ENCODE measurements around the gene RBP2. TPM values are rescaled to one million over a fixed set of nuclear protein-coding genes. Genes with fewer than 3 reads are reported as not detected.

RBP2 gene
- not detected for polyA plus RNA-seq (ENCODE audit: low read depth in 6 of 6)

DNA sequence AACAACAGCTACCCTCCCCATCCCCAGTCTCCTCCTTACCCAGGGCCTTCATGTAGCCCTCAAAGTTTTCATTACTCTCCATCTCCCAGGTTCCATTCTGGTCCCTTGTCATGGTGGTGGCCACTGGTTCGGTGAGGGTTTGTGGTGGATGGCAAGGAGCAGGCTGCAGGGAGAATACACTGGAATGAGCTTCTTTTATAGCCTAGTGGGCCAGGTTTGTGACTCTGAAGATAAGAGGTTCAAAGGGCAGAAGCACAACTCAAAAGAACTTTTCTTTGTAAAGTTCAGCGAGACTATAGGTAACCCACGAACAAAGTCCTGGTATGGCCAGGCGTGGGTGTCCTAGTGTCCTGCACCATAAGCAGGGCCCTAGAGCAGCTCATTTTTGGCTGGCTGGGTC is at the start of gene RBP2:
RBP2 (minus strand) TSS at position 169 of the 400 bp plus-strand sequence; CDS start at position 112, 57 bp downstream.
- no peaks in the 10 kb centered on the region for H3K4me1 Mint-ChIP-seq
- no peaks in the 10 kb centered on the region for H3K36me3 Mint-ChIP-seq
- H3K27me3 Mint-ChIP-seq: no peaks in the 10 kb centered on the region

DNA sequence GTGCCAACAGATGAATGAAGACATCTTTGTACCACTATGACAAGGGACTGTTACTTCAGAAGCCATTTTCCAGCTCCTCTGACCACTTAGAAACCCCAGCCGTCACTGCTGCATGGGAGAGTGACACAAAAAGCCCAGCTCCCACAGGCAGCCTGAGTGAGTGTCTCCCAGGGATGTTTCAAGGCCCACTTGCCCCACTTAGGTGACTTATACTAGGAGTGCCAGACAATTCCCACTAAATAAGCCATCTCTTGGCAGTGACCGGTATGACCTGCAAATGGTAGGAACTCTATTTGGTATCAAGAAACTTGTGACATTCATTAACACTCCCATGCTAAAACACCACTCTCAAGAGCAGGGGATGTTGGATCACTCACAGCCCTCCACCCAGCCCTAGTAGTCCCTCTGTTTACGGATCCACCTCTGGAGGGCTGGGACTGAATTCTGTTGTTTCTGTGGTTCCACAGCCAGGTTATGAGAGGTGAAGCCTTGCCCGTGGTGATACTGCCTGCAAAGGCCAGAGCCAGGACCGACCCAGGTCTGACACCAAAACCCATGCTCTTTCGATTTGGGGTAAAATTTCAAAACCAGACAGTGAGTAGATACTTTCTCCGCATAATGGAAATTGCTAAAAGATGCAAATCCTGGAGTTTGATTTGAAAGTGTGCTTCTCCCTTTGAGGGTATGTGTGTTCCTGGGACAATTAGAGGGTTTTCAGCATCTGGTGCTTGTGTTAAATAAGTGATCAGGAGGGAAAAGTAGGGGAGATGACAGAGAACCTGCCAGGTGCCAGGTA is 48.7 kb upstream of the RBP2 start:
- Mint-ChIP-seq H3K9me3 (no peaks in the 10 kb centered on the region), H3K27me3 (peaks cover 0 to 4% (median 0%) of the 10 kb centered on the region in 3 donors), H3K27ac (no peak overlapping the region), H3K36me3 (no peaks in the 10 kb centered on the region), H3K4me1 (peaks cover 0 to 8% (median under 1%) of the 10 kb centered on the region in 3 donors), H3K4me3 (no peak overlapping the region)
- DNase-seq: no peak
- ATAC-seq (ENCODE audit: low read depth in 2 of 2): no peak

More for the DNA sequence above, at the start of gene RBP2:
- DNase-seq (no peak), ATAC-seq (ENCODE audit: low read depth in 2 of 2) (no peak)
- Mint-ChIP-seq H3K4me3 (no peak within 1 kb of the TSS), H3K27ac (no peak within 1 kb of the TSS), H3K9me3 (no peaks in the 10 kb centered on the region)

GRCh38 chr3:139523718-139524117 is 47.4 kb upstream of the RBP2 start:
- ATAC-seq (ENCODE audit: low read depth in 2 of 2) (no peak), DNase-seq (no peak)
- Mint-ChIP-seq H3K4me3 (no peak overlapping the region), H3K27ac (no peak overlapping the region), H3K4me1 (peaks cover 0 to 8% (median 6%) of the 10 kb centered on the region in 3 donors), H3K9me3 (no peaks in the 10 kb centered on the region), H3K36me3 (no peaks in the 10 kb centered on the region), H3K27me3 (peaks cover 0 to 4% (median 0%) of the 10 kb centered on the region in 3 donors)

- DNase-seq (no peak), ATAC-seq (ENCODE audit: low read depth in 2 of 2) (no peak)
- H3K27ac Mint-ChIP-seq: no peak overlapping the region
- peaks cover 0 to 4% (median 0%) of the 10 kb centered on the region in 3 donors for H3K27me3 Mint-ChIP-seq
- no peaks in the 10 kb centered on the region for H3K36me3 Mint-ChIP-seq
- H3K4me1 Mint-ChIP-seq: peaks cover 0 to 8% (median 6%) of the 10 kb centered on the region in 3 donors
- H3K4me3 Mint-ChIP-seq: no peak overlapping the region
- H3K9me3 Mint-ChIP-seq: no peaks in the 10 kb centered on the region
These were observed 46.9 kb upstream of the RBP2 start for GRCh38 chr3:139523166-139523565.

DNA sequence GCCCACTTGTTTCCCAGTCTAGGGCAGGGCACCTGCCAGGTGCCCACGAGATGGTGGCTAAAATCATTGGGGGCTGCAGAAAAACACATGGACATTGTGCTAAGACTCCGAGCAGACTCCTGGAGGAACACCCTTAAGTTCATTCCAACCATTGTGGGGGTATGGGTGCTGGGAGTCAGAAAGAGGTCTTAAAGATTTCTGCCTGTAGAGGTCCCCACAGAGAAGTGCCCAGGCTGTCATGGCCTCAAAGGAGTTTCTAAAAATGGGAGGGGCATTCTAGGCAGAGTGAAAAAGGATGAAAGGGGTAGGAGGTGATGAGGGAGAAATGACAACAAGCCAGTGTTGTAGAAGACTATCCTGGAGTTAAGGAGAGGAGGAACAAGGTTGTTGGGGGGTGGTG is 46.1 kb upstream of the RBP2 start:
- Mint-ChIP-seq H3K27me3 (peaks cover 0 to 4% (median 0%) of the 10 kb centered on the region in 3 donors), H3K4me3 (no peak overlapping the region), H3K9me3 (no peaks in the 10 kb centered on the region), H3K4me1 (peaks cover 0 to 8% (median 6%) of the 10 kb centered on the region in 3 donors), H3K27ac (no peak overlapping the region), H3K36me3 (no peaks in the 10 kb centered on the region)
- no peak for ATAC-seq (ENCODE audit: low read depth in 2 of 2)
- DNase-seq: no peak

DNA sequence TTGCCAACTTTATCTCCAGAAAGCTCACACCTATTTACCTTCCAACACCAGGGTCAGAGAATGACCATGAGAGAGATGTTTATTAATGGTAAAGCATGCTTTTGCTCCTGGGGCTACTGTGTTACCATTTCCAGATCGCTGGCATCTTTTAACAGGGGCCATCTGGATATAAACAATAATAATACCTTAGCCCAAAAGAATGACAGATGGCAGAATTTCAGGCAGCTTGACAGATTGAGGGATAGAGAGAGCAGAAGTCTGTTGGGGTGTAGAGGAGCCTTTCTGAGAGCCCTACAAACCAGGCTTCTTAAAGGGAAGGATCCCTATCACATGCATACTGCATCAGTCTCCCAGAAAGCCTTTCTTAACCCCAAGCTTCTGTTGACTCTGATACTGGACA is 45.5 kb upstream of the RBP2 start:
- Mint-ChIP-seq H3K36me3 (no peaks in the 10 kb centered on the region), H3K4me1 (peaks cover 0 to 8% (median 6%) of the 10 kb centered on the region in 3 donors), H3K27ac (no peak overlapping the region), H3K4me3 (no peak overlapping the region), H3K9me3 (no peaks in the 10 kb centered on the region), H3K27me3 (peaks cover 0 to 4% (median 0%) of the 10 kb centered on the region in 3 donors)
- DNase-seq (no peak), ATAC-seq (ENCODE audit: low read depth in 2 of 2) (no peak)

GRCh38 chr3:139521144-139521543 is 44.8 kb upstream of the RBP2 start:
- H3K36me3 Mint-ChIP-seq: no peaks in the 10 kb centered on the region
- no peak for DNase-seq

GRCh38 chr3:139519998-139520737 is 43.9 kb upstream of the RBP2 start:
- H3K4me3 Mint-ChIP-seq: peak overlapping the region in 1 of 8 donors; percentile 56
- no peak for DNase-seq
- peaks cover 0 to 4% (median 0%) of the 10 kb centered on the region in 3 donors for H3K27me3 Mint-ChIP-seq

More at GRCh38 chr3:139521144-139521543, 44.8 kb upstream of the RBP2 start:
- H3K9me3 Mint-ChIP-seq: no peaks in the 10 kb centered on the region
- peaks cover 0 to 8% (median 6%) of the 10 kb centered on the region in 3 donors for H3K4me1 Mint-ChIP-seq
- no peak overlapping the region for H3K27ac Mint-ChIP-seq
- no peak overlapping the region for H3K4me3 Mint-ChIP-seq
- no peak for ATAC-seq (ENCODE audit: low read depth in 2 of 2)
- H3K27me3 Mint-ChIP-seq: peaks cover 0 to 4% (median 0%) of the 10 kb centered on the region in 3 donors

DNA sequence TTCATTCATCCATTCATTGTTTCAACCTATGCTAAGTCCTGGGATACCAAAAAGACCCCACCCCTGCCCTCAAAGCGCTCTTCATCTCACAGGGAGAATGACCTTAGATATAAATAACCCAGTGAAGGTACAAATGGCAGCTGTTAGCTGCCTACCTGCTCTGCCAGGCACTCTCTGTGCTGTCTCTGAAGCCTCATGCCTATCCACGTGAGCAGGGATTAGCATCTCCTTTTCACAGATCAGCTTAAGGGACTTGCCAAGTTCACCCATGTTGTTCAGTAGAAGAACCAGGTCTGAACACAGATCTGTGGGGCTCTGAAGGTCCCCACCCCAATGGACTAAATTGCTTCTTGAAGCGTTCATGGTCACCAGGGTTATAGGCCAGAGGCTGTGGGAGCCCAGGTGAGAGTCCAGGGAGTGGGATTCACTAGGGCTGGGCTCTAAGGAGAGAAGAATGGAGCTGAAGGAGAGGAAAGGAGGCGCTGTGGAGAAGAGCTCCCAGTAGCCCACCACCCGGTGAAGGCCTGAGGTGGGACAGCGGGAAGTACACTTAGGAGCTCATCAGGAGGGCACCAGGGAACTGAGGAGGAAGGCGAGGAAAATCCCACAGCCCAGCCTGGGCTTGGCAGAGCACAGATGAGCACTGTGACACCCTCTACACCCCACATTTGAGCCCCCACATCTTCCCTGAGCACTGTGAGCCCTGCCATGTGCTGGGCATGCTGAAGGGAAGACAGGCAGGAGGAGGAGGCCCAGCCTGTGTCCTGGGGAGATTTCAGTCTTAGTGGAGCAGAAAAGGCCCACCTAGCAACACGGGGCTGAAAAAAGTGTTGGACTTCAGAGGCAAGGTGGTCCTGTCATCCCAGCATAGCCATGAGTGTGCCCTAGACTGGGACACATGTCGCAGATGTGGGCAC is 42.9 kb upstream of the RBP2 start:
- ATAC-seq (ENCODE audit: low read depth in 2 of 2) (no peak), DNase-seq (no peak)
- H3K4me1 Mint-ChIP-seq: peaks cover 0 to 8% (median 6%) of the 10 kb centered on the region in 3 donors
- no peaks in the 10 kb centered on the region for H3K36me3 Mint-ChIP-seq
- no peak overlapping the region for H3K27ac Mint-ChIP-seq
- H3K4me3 Mint-ChIP-seq: no peak overlapping the region
- peaks cover 0 to 4% (median 0%) of the 10 kb centered on the region in 3 donors for H3K27me3 Mint-ChIP-seq
- no peaks in the 10 kb centered on the region for H3K9me3 Mint-ChIP-seq

More at GRCh38 chr3:139519998-139520737, 43.9 kb upstream of the RBP2 start:
- Mint-ChIP-seq H3K4me1 (peaks cover 0 to 8% (median 6%) of the 10 kb centered on the region in 3 donors), H3K9me3 (no peaks in the 10 kb centered on the region), H3K36me3 (no peaks in the 10 kb centered on the region), H3K27ac (peak overlapping the region in 1 of 6 donors; percentile 51)
- no peak for ATAC-seq (ENCODE audit: low read depth in 2 of 2)

DNA sequence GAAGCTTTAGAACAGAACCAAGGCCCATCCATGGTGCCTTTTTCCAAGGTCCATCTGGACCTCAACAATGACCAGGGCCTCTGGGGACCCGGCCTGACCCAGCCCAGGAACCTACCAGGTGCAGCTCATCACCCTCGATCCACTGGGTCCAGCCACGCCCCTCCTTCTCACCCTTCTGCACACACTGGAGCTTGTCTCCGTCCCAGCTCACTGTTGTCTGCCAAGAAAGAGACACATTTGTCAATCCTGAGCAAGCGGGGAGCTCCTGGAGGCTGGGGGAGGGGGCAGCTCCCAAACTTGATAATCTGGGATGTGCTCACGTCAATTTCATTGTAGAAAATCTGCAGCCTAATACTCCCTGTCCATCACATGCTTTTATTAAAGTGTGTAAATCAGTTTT is 42.0 kb upstream of the RBP2 start:
- no peak for ATAC-seq (ENCODE audit: low read depth in 2 of 2)
- no peak overlapping the region for H3K4me3 Mint-ChIP-seq
- DNase-seq: no peak
- no peaks in the 10 kb centered on the region for H3K9me3 Mint-ChIP-seq
- no peaks in the 10 kb centered on the region for H3K36me3 Mint-ChIP-seq
- H3K27ac Mint-ChIP-seq: no peak overlapping the region
- peaks cover 0 to 8% (median 6%) of the 10 kb centered on the region in 3 donors for H3K4me1 Mint-ChIP-seq
- peaks cover 0 to 4% (median 0%) of the 10 kb centered on the region in 3 donors for H3K27me3 Mint-ChIP-seq

DNA sequence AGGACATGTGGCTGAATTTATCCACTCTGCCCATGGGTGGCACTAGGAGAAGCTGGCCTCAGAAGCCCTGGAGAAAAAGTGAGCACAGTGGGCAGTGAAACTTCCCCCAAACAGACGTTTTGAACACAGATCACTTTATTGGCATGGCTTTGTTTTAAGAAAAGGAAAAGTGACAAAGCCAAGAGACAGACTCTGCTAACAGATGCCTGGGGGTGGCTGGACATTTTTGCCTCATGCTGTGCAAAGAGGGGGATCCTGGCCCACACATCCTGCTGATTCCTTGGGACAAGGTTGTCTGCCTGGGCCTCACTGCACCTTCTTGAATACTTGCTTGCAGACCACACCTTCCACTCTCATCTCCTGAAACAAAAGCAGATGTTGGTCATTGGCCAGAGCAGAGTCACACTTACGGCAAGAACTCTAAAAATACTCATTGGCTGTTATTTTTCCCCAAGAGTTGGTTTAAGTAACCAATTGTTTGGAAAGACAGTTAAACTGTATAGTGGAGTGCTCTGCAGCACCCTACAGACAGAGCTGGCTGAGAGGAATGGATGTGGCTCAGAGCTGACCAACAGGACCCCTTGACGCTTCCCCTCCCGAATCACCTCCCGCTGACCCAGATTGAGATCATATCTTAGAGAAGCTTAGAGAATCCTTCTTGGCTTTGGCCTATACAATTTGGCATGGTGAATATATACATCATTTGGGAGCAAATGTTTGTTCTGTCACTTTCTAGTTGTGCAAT is 41.2 kb upstream of the RBP2 start:
- no peak overlapping the region for H3K27ac Mint-ChIP-seq
- no peak for DNase-seq
- peaks cover 0 to 8% (median 6%) of the 10 kb centered on the region in 3 donors for H3K4me1 Mint-ChIP-seq
- H3K27me3 Mint-ChIP-seq: peaks cover 0 to 3% (median 0%) of the 10 kb centered on the region in 3 donors
- H3K36me3 Mint-ChIP-seq: no peaks in the 10 kb centered on the region
- ATAC-seq (ENCODE audit: low read depth in 2 of 2): no peak
- H3K9me3 Mint-ChIP-seq: no peaks in the 10 kb centered on the region
- no peak overlapping the region for H3K4me3 Mint-ChIP-seq

GRCh38 chr3:139514741-139515140 is 38.4 kb upstream of the RBP2 start:
- Mint-ChIP-seq H3K27ac (peak overlapping the region in 1 of 6 donors; percentile 32), H3K4me3 (no peak overlapping the region), H3K27me3 (no peaks in the 10 kb centered on the region), H3K4me1 (peaks cover 0 to 3% (median 0%) of the 10 kb centered on the region in 3 donors), H3K9me3 (no peaks in the 10 kb centered on the region), H3K36me3 (no peaks in the 10 kb centered on the region)
- ATAC-seq (ENCODE audit: low read depth in 2 of 2): no peak
- no peak for DNase-seq

Measured in naive B cell (primary cell).